HG03432 (cell line): ENCODE measurements around the gene ERGIC3.
"Not testable (repeated sequence)": the region's sequence is repeated elsewhere in the genome, so short reads cannot be mapped to it uniquely, and the experiment has no call there.

Experiments
- ATAC-seq: cut with Tn5 transposase; IDR thresholded peaks from one replicate; pipeline ENCODE4 v1.9.1; 2021; ENCODE audit warnings: mild to moderate bottlenecking, moderate library complexity; ENCODE audit not compliant: unreplicated experiment

Gene ERGIC3

GRCh38 chr20:35517125-35517524 is 24.8 kb upstream of the ERGIC3 start:
- ATAC-seq, result no peak

GRCh38 chr20:35517767-35518166 is 24.1 kb upstream of the ERGIC3 start:
- not testable (repeated sequence) for ATAC-seq

GRCh38 chr20:35518955-35519354 is 22.9 kb upstream of the ERGIC3 start:
- no peak for ATAC-seq

GRCh38 chr20:35523298-35523888 is 18.5 kb upstream of the ERGIC3 start:
- ATAC-seq, result no peak

GRCh38 chr20:35525639-35526038 is 16.2 kb upstream of the ERGIC3 start:
- no peak for ATAC-seq

- ATAC-seq, result no peak
Measured at GRCh38 chr20:35527122-35527769, 14.6 kb upstream of the ERGIC3 start.

GRCh38 chr20:35529552-35529951 is 12.3 kb upstream of the ERGIC3 start, which contains the start of gene C20orf173:
TSS of gene C20orf173 (minus strand) at chr20:35529652. CDS start at chr20:35529373, 279 bp downstream.
- ATAC-seq, result no peak

- peak; percentile 44 for ATAC-seq
Measured at GRCh38 chr20:35539756-35540212, 2.1 kb upstream of the ERGIC3 start.

GRCh38 chr20:35541118-35541782 is 628 bp upstream of the ERGIC3 start:
- no peak for ATAC-seq

- no peak for ATAC-seq
Measured at GRCh38 chr20:35542990-35543389, 1.1 kb downstream of the ERGIC3 start.

- ATAC-seq, result no peak
Measured at GRCh38 chr20:35544436-35544835, 2.6 kb downstream of the ERGIC3 start.

GRCh38 chr20:35544941-35545340 is 3.1 kb downstream of the ERGIC3 start:
- not testable (repeated sequence) for ATAC-seq

- no peak for ATAC-seq
Measured at GRCh38 chr20:35546127-35546526, 4.2 kb downstream of the ERGIC3 start.

GRCh38 chr20:35547329-35547728 is 5.5 kb downstream of the ERGIC3 start:
- ATAC-seq, result no peak

GRCh38 chr20:35551503-35551902 is 9.6 kb downstream of the ERGIC3 start:
- ATAC-seq, result no peak

- no peak for ATAC-seq
Measured at GRCh38 chr20:35552914-35553313, 11.0 kb downstream of the ERGIC3 start.

- not testable (repeated sequence) for ATAC-seq
Measured at GRCh38 chr20:35555461-35555860, 13.6 kb downstream of the ERGIC3 start.

- ATAC-seq, result no peak
Measured at GRCh38 chr20:35555951-35556645, 14.2 kb downstream of the ERGIC3 start.

GRCh38 chr20:35556871-35557270 is 15.0 kb downstream of the ERGIC3 start:
- ATAC-seq, result no peak

GRCh38 chr20:35558451-35558850 is 16.6 kb downstream of the ERGIC3 start:
- no peak for ATAC-seq

- ATAC-seq, result no peak
Measured at GRCh38 chr20:35559042-35559693, 17.3 kb downstream of the ERGIC3 start.
